GM13977 (cell line): ENCODE data around the gene IST1.

Experiments used
- DNase-seq: peaks from one replicate; pipeline ENCODE4 v3.0.0; 2012; ENCODE audit warnings: low spot score
- in situ Hi-C: fragments of 300-500 bp; cut with MboI; formaldehyde crosslinking; loops from one replicate; pipeline ENCODE4 v1.12.0; 2022; ENCODE audit warnings: low sequenced_read_pairs, low pct_unique_long_range_greater_than_20kb, mixed read lengths, inconsistent platforms; ENCODE audit not compliant: unreplicated experiment
- TF ChIP-seq, protein P1 (sequence below): IDR thresholded peaks from 2 replicates; pipeline ENCODE4 v1.5.1; 2012; ENCODE audit warnings: mild to moderate bottlenecking, control low read depth; ENCODE audit not compliant: insufficient read depth; ENCODE audit errors: extremely low read depth, missing control alignments

The IST1 gene

GRCh38 chr16:71889147-71889546 is 6.2 kb upstream of the IST1 start:
- TF ChIP-seq, protein P1, sequence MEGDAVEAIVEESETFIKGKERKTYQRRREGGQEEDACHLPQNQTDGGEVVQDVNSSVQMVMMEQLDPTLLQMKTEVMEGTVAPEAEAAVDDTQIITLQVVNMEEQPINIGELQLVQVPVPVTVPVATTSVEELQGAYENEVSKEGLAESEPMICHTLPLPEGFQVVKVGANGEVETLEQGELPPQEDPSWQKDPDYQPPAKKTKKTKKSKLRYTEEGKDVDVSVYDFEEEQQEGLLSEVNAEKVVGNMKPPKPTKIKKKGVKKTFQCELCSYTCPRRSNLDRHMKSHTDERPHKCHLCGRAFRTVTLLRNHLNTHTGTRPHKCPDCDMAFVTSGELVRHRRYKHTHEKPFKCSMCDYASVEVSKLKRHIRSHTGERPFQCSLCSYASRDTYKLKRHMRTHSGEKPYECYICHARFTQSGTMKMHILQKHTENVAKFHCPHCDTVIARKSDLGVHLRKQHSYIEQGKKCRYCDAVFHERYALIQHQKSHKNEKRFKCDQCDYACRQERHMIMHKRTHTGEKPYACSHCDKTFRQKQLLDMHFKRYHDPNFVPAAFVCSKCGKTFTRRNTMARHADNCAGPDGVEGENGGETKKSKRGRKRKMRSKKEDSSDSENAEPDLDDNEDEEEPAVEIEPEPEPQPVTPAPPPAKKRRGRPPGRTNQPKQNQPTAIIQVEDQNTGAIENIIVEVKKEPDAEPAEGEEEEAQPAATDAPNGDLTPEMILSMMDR: no peak
- DNase-seq: no peak
- in situ Hi-C loops: no loop called here

DNA sequence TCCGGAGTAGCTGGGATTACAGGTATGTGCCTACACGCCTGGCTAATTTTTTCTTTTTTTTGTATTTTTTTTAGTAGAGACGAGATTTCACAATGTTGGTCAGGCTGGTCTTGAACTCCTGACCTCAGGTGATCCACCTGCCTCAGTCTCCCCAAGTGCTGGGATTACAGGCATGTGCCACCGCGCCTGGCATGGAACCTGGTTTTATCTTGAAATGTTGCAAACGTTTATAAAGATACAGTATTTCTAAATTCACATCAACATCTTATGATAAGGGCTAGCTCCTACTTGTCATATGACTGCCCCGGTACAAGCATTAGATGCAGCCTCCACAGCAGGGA is 1.5 kb upstream of the IST1 start:
- no peak for DNase-seq
- TF ChIP-seq, protein P1: no peak
- in situ Hi-C loops: no loop called here

- in situ Hi-C loops: no loop called here
- DNase-seq: no peak
- TF ChIP-seq, protein P1: peak; percentile 39
Measured at GRCh38 chr16:71894229-71894920, 956 bp upstream of the IST1 start.

GRCh38 chr16:71895679-71896365 is 491 bp downstream of the IST1 start:
- TF ChIP-seq, protein P1: no peak
- in situ Hi-C loops: no loop called here
- DNase-seq: peak; percentile 50

DNA sequence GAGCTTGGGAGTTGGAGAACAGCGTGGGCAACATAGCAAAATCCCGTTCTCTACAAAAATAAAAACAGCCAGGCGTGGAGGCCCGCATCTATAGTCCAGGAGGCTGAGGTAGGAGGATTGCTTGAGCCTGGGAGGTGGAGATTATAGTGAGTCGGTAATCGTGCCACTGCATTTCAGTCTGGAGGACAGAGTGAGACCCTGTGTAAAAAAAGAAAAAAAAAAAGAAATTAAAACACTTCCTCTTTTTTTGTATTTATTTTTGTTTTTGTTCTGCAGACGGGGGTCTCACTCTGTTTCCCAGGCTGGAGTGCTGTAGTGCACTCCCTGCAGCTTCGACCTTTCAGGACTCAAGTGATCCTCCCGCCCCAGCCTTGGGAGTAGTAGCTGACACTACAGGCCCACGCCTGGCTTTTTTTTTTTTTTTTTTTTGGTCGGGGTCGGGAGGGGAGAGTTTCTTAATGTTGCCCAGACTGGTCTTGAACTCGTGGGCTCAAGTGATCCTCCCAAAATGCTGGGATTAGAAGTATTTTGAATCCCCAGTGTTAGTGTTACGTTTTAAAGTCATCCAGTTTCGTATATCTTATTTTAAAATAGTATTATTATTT is 1.5 kb downstream of the IST1 start:
- TF ChIP-seq, protein P1: no peak
- no peak for DNase-seq
- in situ Hi-C loops: no loop called here

DNA sequence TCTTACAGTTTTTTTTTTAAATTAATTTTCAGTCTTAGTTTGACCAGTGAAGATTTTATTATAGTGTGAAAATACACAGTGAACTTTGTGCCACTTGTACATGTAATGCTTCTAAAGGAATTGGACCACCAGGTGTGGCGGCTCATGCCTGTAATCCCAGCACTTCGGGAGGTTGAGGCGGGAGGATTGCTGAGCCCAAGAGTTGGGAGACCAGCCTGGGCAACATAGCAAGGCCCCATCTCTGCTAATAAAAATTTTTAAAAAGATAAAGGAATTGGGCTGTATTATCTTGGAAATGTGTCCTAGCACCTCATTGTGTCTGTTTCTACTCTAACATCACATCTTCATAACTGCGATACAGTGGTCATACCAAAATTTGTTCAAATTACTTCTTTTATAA is 3.8 kb downstream of the IST1 start:
- TF ChIP-seq, protein P1: no peak
- in situ Hi-C loops: no loop called here
- DNase-seq: no peak
